K562 treated with DMSO at 1 percent for 4 hours (cell line): Measurements from ENCODE around the gene ADRB2. TPM values are rescaled to one million over a fixed set of nuclear protein-coding genes. Genes with fewer than 3 reads are reported as not detected.

ENCODE experiments used
- total RNA-seq: library from RNA; unstranded; fragments of 300-600 nt; gene quantifications from 2 replicates; pipeline ENCODE4 v1.2.3, GENCODE V29; 2022; ENCODE audit not compliant: insufficient read depth

ADRB2 gene
- not detected in 2 replicates for total RNA-seq

DNA sequence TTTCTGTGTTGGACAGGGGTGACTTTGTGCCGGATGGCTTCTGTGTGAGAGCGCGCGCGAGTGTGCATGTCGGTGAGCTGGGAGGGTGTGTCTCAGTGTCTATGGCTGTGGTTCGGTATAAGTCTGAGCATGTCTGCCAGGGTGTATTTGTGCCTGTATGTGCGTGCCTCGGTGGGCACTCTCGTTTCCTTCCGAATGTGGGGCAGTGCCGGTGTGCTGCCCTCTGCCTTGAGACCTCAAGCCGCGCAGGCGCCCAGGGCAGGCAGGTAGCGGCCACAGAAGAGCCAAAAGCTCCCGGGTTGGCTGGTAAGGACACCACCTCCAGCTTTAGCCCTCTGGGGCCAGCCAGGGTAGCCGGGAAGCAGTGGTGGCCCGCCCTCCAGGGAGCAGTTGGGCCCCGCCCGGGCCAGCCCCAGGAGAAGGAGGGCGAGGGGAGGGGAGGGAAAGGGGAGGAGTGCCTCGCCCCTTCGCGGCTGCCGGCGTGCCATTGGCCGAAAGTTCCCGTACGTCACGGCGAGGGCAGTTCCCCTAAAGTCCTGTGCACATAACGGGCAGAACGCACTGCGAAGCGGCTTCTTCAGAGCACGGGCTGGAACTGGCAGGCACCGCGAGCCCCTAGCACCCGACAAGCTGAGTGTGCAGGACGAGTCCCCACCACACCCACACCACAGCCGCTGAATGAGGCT, at the start of gene ADRB2:
ADRB2 (plus strand) TSS at position 559 of the 686 bp plus-strand sequence. CDS start 221 bp downstream, outside the sequence.

Other genes with a start within 250 kb of the ADRB2 start
- gene HTR4, start 172.1 kb upstream of the ADRB2 start, total RNA-seq = not detected in 2 replicates
- gene SH3TC2, start 236.5 kb downstream of the ADRB2 start, total RNA-seq = not detected in 2 replicates